ENCODE data around the gene CBS.
A peak's percentile ranks its signal among the peaks of the same experiment; 100 is the strongest.
"Not testable (repeated sequence)": the region's sequence is repeated elsewhere in the genome, so short reads cannot be mapped to it uniquely, and the experiment has no call there.

Gene CBS

DNA sequence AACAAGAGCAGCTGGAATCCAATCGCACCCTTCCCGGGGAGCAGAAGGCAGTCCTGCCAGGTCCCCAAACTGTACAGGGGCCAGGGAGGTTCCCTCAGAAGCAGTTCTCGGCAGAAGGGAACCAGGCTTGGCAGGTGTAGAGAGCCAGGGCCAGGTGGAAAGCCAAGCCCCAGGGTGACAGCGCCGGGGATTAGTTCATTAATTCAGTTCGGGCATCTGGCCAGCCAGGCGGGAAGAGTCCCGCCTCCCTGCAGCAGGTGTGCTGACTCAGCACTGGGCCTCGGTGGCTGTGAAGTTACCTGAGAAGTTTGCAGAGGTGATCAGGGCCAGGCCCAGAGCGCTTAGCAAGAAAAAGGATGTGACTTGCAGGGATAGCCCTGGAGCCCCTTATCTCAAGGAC is 6.0 kb downstream of the CBS start:
- not testable (repeated sequence) for DNase-seq

DNA sequence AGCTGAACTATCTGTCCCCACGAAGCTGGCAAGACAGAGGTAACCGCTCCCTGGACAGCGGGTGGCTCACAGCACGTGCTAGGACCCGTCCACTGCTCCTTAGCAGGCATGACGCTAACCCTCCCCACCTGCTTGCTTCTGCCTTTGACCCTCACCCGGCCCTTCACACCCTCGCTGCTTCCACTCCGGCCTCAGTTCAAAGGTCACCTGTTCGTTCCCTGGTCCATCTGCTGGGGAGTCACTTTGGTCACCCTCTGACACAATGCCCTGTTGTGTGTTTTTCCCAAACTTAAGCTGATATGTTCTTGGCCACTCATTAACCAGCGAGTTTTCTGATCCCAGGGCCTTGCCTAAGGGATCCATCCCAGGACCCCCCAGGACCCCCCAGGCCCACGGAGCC is 7.6 kb downstream of the CBS start:
- not testable (repeated sequence) for DNase-seq

DNA sequence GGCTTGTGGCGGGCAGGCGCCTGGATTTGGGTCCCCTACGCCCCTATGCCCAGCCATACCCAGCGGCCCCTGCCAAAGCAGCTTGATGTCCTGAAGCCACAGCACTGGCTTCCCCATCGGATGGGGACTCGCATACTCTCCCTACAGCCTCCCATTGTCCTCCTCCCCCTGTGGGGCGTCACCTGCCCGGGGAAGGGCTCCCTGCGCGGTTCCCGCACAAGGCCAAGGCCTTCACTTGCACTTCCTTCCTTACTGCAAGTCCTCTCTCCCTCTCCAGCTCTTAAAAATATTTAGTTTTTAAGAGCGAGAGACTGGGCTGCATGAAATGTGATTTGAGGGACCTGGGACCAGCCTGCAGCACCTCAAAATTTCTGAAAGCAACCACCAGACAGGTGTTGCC is 8.9 kb downstream of the CBS start:
- not testable (repeated sequence) for DNase-seq

DNA sequence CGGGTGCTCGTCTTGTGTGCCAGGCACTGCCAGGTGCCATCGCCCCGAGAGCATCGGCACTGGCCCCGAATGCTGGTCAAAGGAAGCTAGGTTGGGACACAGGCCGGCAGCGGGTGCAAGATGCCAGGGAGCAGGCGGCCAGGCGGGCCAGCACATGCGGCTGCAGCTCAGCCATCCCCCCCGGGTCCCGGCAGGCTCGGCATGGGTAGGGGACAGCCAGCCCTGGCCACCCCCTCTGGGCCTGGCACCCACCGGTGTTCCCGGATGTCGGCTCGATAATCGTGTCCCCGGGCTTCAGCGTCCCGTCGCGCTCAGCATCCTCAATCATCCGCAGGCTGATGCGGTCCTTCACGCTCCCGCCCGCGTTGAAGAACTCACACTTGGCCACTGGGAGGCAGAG is 9.6 kb downstream of the CBS start:
- DNase-seq = not testable (repeated sequence)

DNA sequence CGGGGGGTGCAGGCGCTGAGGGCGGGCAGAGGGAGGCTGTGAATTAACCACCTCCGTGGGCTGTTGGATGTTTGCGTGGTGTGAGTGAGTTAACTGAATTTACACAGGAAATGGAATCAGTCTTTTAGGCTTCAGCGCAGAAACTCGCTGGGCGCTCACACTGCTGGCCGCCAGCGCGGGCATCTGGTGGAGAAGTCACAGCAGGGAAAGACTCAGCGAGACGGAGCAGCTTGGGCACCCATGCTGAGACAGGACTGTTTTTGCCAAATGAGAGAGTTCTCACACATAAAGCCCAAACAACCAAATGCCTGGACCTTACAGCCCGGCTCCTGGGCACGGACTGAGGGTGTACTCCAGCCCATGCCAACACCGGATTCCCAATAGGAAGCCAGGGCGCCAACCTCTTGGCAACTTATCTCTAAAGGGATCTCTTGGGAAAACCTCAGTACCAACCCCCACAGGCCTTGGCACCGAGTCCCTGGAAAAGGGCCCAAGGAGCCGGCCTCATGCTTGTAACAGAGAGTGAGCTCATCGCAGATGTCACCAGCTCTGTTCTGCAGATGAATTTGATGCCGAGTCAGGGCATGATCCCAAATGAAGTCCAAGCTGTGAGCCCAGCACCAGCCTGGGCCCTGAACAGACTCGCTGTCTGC is 11.2 kb downstream of the CBS start:
- DNase-seq = not testable (repeated sequence)

DNA sequence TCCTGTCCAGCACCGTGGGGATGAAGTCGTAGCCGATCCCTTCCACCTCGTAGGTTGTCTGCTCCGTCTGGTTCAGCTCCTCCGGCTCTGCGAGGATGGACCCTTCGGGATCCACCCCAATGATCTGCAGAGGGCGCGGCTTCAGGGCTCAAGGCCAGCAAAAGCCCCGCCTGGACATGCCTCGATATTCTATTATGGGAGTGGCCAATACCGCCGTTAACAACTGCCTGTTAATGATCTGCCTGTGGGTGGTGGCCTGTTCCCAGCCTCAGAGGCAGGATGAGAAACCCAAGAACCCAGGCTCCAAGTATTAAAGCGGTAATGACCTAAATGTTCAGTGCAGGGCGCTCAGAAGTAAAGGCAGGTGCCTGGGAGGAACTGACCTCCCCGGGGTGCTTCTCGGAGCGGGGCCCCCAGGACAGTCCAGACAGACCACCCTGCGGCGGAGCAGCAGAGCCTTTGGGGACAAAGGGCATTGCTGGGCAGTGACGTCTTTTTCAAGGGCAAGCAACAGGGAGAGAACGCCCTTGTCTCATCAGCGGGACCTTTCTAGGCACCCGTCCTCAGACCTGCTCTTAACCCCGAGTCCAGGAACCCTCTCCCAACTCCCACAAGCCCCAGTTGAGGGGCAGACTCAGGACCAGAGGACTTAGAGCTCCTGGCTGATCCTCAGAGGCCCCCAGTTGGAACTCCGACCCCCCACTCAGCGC is 12.5 kb downstream of the CBS start:
- DNase-seq = not testable (repeated sequence)

DNA sequence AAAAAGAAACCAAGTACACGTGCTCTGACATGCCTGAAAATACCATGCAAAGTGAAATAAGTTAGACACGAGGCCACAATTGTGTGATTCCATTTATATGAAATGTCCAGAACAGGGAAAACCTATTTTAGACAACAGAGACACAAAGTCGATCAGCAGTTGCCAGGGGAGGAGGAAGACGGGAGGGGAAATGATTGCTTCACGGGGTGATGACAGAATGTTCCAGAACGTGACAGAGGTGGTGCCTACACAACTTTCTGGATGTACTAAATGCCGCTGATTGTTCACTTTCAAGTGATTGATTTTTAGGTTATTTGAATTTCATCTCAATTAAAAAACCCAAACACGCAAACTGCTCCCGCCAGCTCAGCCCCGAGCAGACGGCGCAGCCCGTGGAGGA is 22.5 kb downstream of the CBS start:
- DNase-seq = not testable (repeated sequence)

DNA sequence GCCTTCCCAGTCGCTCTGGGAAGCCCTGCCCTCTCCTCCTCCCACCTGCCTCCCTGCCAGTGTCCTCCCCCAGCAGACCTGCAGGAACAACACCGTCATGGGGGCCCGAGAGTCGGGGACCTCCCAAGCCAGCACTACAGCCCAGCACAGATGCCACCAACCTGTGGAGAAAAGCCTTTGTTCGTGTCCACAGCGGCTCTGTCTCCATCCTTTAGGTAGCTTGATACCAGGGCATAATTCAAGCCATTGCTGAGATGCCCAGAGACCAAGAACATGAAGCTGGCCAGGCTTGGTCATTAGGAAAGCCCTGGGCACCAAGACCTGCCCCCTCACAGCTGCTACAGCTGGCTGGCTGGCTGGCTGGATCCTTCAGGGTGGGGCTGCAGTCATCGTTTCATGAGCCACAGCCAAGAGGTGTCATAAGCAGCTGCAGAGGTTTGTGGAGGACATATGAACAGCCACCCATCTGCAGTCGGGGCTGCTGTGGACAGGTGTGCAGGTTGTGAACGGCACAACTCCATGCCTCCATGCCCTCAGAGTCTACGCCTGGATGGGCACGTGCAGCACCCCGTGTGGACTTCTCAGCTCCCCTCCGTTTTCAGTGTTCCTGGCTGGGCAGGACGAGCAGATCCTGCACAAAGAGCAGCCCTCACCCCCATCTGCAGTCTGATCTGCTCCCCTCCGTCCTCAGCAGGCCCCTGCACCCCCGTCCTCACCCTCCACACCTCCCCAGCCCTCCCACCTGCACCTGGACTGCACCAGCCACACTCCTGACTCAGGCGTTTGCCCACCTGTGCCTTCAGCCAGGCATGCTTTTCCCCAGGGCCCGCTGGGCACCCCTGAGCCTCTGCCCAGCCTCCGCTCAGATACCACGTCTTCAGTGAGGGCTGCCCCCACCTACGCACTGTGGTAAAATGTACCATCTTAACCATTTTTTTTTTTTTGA is 29.5 kb downstream of the CBS start:
- peak in 1 of 58 donors; percentile 0 for DNase-seq

DNA sequence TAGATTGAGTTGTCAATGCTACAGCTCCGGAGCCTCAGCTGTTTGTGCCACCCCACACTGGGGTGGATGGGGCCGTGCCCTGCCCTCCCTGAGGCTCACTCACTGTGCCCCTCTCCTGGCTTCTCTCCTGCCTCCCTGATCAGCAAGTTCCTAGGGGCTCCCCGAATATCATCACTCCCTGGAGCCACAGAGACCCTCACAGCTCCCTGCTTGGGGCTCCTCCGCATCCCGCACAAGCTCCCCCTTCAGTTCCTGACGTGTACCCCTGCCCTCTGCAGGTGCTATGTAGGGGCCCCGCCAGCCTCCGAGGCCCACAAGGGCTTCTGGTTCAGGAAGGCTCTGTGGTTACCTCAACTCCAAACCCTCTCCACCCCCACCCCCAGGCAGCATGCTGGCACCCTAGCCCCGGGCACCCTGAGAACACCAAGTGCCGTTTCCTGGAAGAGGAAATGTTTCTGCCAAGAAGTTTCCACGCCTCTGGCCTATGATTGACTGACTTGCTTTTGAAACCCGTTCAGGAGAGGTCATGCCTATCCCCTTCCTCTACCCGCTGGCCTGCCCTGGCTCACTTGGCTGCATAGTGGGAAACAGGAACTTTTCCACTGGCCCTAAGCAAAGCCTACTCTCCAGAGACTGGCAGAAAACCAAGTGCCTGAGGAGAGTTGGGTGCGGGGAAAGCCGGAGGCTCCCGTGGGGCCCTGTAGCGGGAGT is 30.3 kb downstream of the CBS start:
- not testable (repeated sequence) for DNase-seq

DNA sequence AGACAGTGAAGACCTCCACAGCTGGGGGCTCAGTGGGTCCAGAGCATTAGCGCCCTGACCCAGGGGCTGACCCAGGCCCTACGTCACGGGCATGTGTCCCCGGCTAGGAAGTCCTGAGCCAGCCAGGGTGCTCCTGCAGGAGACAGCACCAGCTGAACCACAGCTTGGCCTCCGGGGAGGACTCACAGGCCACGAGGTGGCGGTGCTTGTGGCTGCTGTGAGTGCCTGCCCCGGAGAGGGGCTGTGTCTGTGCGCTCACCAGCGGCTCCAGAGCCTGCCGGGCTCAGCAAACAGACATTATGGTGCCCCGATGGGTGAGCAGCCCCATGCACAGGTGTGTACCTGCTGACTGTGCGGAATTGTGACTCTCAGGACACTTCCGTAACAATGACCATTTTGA is 31.1 kb downstream of the CBS start:
- not testable (repeated sequence) for DNase-seq

DNA sequence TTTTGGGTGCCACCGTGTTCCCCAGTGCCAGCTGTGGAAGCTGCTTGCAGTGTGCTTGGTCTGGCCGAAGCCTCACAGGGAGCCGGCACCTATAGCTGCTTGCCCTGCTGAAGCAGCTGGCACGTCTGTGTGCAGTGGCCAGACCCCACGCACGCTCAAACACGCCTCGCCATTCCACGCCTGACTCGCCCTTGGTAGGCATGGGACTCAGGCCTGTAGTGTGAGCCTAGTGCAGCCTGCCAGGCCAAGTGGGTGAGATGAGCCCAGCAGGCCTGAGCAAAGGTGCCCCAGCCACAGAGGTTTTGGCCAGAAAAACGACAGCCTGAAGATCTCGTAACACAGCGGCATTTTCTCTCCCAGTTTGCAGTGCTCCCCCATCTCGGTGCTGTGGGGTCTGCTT is 32.3 kb downstream of the CBS start:
- DNase-seq = not testable (repeated sequence)

DNA sequence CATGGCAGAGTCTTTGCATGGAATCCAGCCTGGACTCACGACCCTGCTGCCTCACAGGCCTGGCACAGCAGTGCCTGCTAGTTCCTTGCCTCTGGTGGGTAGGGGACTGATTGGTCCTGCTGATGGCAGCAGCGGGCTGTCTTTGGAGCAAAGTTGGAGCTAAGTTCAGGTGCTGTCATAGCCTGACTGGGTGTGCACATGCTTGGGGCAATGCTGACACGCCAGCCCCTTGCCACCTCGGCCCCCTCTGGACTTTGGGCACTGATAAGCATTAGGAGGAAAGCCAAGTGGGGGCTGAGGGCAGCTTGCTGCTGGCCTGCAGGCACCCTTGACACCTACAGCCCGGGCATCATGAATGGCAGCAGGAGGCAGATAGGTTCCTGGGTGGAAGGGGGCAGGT is 33.5 kb downstream of the CBS start:
- not testable (repeated sequence) for DNase-seq

DNA sequence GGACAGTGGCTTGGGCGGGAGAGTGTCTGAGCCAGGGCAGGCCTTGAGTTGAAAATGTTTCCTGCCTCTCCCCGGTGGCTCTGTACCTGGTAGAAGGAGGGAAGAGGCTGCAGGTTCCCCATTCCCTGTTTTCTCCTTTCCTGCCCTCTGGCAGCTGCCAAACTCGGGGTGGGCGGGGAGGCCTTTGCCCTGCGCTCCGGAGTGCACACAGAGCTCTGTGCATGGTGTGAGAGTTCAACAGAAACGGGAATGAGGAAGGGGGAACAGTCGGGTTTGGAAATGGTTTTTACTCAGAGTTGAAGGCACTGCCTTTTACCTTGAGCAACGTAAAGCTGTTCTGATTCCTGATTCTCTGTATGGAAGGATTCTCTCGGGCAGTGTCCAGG is 37.0 kb downstream of the CBS start:
- DNase-seq = not testable (repeated sequence)

DNA sequence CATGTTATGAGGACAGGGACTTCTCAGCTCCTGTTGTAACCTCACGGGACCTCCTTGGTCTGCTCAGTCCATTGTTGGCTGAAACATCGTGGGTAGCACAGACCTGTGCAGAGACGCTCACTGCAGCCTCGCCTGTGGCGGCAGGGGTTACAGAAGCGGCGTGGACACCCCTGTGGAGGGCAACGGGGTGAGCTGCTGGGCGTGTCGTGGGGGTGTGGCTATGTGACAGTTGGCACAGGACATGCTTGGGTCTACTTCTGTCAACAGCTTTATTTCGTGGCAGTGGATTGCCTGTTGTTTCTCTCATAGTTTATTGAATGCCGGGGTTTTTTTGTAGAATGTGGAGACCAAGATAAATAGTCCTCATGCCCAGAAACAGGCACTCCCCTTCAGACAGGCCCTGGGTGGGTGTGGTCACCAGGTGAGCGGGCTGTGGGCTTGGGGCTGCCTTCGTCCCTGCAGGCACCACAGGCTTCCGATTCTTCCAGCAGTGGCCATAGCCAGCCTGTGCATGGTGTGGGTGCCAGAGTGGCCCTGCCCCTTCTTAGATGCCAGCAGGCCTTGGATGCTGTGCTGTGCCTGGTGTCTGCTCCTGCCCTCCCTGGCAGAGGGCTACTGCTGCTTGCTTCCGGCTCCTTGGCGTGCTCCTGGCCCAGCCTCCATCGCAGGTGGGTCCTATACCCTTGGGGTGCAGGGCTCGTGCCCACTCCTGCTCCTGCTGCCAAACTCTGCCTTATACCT is 37.5 kb downstream of the CBS start:
- not testable (repeated sequence) for DNase-seq

DNA sequence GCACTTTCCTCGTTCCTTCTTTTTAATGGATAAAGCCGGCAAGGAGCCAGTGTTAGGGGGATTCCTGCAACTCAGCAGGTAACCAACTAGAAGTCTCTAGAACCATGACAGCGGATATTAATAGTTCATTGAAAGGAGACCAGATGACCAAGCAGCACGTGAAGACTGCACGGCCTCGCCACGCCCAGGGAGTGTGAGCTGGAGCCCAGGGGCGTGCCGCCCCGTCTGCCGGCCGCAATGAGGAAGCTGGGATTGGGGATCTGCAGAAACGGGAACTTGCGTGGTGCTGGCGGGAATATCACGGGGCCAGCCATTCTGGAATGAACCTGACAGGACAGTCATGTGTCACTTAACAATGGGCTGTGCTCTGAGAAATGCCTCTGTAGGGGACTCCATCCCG is 38.7 kb downstream of the CBS start:
- DNase-seq = not testable (repeated sequence)

DNA sequence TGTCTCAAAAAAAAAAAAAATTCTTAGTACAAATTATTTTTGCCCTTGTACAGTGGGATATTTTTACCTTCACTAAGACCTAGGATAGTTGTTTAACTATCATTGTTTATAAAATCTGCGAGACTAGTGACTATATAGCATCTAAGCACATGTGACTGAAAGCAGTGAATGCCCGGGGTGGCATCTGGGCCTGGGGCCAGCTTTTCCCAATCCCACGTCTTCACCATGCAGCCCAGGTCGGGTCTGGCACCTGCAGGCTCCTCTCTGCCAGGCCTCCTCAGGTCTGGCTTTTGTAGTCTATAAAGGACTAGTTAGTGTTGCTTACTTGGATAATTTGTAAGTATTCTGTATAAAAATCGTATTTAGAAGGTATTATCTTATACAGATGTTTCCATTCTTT is 40.8 kb downstream of the CBS start:
- DNase-seq = no peak

DNA sequence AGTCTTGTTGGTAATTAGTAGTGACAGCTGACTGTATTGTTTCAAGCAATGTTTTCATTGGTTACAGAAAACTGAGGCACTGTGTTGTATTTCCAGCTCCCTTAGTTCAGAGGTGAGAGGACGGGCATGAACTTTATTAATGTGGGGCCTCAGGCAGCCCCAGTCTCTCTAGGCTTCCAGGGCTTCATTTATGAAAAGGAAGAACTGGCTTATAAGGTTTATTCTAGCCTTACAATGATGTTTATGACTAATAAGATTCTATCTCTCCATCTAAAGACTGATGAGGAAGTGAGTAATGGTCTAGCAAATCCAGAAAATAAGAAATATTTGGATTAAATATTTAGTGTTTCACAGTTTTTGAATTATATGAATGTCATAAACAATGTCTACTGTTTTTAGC is 41.5 kb downstream of the CBS start:
- no peak for DNase-seq

DNA sequence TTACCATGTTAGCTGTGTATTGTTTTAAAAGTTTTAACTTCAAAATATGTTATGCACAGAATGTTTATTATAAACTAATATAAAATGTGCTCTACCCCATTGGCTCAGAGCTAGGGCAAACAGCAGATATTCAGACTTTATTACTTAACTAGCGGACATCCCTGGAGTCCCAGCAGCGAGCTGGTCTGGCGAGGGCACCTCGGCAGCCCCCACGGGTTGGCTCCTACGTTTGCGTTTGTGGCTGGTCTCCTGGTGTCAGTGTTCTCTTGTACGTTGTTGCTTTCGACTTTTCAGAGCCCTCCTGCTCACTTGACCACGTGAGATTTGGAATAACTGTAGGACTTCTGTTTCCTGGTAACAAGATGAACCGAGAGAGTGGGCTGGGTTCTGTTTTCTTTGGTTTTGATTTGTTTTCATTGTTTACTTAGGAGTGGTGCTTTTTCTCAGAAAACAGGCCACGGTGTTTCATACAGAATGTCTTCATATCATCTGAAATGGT is 44.5 kb downstream of the CBS start:
- peak in 1 of 58 donors; percentile 14 for DNase-seq

DNA sequence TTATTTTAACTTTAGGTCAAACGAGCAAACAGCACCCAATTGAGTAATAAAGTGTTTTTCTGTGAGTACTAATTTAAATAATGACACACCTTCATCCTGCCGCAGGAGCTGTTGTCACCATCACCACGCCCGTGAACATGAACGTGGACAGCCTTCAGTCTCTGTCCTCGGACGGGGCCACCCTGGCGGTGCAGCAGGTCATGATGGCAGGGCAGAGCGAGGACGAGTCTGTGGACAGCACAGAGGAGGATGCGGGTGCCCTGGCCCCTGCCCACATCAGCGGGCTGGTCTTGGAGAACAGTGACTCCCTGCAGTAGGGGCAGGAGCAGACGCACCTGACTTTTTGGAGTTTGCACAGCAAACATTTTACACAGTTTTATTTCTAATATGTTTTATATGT is 45.9 kb downstream of the CBS start:
- DNase-seq = no peak
